ENCODE measurements around the gene ZNF121. TPM values are rescaled to one million over a fixed set of nuclear protein-coding genes. Genes with fewer than 3 reads are reported as not detected.
"Not testable (repeated sequence)": the region's sequence is repeated elsewhere in the genome, so short reads cannot be mapped to it uniquely, and the experiment has no call there.

ZNF121 gene
- total RNA-seq, 2 experiments from 2014 or later = 40.5 to 44.6 TPM

DNA sequence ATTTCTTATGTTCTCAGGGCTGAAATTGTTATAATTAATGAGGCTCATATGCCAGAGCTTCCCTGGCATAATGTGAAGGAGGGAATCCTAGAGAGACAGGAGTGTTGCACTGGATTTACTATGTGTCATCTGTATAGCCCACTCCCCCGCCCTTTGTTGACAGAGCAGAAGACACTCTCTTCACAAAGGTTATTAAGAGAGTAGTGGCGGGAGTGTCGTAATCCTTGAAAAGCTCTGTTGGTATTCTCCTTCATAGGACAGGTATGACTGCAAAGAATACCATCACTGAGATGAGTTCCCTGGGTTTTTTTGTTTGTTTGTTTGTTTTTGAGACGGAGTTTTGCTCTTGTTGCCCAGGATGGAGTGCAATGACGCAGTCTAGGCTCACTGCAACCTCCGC lies 14.0 kb downstream of the ZNF121 start:
- POLR2A ChIA-PET = no interaction called here
- H3K27ac Mint-ChIP-seq = no peak overlapping the region
- H3K4me3 Mint-ChIP-seq = no peak overlapping the region
- no peaks in the 10 kb centered on the region for H3K27me3 Mint-ChIP-seq
- peaks cover 96% of the 10 kb centered on the region for H3K36me3 Mint-ChIP-seq (ENCODE audit: low read depth)
- no peaks in the 10 kb centered on the region for H3K4me1 Mint-ChIP-seq
- no peak for DNase-seq
- CTCF ChIA-PET = no interaction called here
- H3K9me3 Mint-ChIP-seq = peaks cover 70% of the 10 kb centered on the region

DNA sequence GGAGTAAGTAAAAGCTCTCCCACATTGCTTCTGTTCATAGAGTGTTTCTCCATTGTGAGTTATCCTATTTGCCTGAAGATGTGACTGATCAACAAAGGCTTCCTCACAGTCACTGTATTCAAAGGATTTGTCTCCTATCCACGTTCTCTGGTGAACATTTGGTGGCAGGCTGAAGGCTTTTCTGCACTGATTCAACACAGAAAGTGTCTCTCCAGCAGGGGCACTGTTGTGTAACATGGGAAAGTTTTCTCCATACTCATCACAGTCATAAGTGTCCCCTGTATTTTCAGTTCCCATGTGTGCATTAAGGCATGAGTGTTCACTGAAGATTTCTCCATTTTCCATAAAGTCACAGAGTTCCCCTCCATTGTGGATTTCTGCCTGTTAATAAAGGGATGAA lies 17.6 kb downstream of the ZNF121 start:
- H3K4me3 Mint-ChIP-seq = no peak overlapping the region
- CTCF ChIA-PET = interaction anchor here (0.5 kb wide), 1 partner anchor 227 kb away, joined by 4 read pairs; no protein-coding TSS in a partner anchor
- POLR2A ChIA-PET = no interaction called here
- H3K9me3 Mint-ChIP-seq = peaks cover 72% of the 10 kb centered on the region
- no peak overlapping the region for H3K27ac Mint-ChIP-seq
- peaks cover 94% of the 10 kb centered on the region for H3K36me3 Mint-ChIP-seq (ENCODE audit: low read depth)
- H3K27me3 Mint-ChIP-seq = no peaks in the 10 kb centered on the region
- no peak for DNase-seq
- no peaks in the 10 kb centered on the region for H3K4me1 Mint-ChIP-seq

DNA sequence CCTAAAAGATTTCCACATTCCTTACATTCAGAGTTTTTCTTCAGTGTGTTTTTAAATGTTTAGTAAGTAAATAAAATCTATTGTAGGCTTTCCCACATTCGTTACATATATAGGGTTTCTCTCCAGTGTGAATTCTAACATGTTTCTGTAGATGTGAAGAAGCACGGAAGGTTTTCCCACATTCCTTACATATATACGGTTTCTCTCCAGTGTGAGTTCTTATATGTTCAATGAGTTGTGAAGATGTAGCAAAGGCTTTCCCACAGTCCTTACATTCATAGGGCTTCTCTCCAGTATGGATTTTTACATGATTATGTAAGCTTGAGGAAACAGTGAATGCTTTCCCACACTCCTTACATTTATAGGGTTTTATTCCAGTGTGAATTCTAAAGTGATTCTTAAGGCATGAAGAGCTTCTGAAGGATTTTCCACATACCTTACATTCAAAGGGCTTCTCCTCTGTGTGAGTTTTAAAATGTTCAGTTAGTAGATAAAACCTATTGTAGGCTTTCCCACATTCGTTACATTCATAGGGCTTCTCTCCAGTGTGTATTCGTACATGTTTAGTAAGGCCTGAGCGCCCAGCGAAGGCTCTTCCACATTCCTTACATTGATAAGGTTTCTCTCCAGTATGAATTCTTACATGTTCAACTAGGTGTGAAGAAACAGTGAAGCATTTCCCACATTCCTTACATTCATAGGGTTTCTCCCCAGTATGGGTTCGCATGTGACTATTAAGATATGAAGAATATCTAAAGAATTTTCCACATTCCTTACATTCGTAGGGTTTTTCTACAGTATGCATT lies 18.2 kb downstream of the ZNF121 start:
- Mint-ChIP-seq H3K9me3 (peaks cover 71% of the 10 kb centered on the region), H3K4me1 (no peaks in the 10 kb centered on the region), H3K36me3 (ENCODE audit: low read depth) (peaks cover 92% of the 10 kb centered on the region), H3K4me3 (no peak overlapping the region), H3K27ac (no peak overlapping the region), H3K27me3 (no peaks in the 10 kb centered on the region)
- POLR2A ChIA-PET = no interaction called here
- DNase-seq = no peak
- CTCF ChIA-PET = no interaction called here

DNA sequence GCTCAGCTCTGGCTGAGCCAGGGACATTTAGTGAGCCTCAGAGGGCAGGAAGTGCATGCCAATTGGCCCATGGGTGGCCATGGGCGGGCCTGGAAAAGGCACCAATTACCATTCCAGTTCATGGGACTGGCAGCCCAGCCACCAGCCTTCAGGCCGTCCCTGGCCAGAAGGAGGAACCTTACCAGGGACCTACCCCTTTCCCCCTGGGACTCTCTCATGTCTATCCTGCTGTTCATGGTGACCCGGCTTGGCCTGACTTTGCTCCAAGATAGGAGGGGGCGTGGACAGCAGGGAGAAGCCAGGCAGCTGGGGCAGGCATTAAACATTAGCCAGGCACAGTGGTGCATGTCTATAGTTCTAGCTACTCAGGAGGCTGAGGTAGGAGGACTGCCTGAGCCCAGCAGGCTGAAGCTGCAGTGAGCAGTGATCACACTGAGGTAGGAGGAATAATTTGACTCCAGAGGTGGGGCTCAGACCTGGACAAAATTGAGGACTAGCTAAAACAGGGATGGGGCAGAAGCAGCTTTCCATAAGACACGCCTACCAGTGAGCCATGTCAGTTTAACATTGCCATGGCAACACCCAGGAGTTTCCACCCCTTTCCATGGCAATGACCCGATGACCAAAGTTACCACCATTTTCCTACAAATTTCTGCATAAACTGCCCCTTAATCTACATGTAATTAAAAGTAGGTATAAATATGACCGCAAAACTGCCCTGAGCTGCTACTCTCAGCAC lies 31.6 kb downstream of the ZNF121 start:
- Mint-ChIP-seq H3K4me3 (no peak overlapping the region), H3K36me3 (ENCODE audit: low read depth) (peaks cover 19% of the 10 kb centered on the region), H3K9me3 (peaks cover 37% of the 10 kb centered on the region), H3K27me3 (no peaks in the 10 kb centered on the region), H3K4me1 (no peaks in the 10 kb centered on the region), H3K27ac (no peak overlapping the region)
- ChIA-PET CTCF (interaction anchor here (0.6 kb wide), 1 partner anchor 26 kb away, joined by 3 read pairs; no protein-coding TSS in a partner anchor), POLR2A (no interaction called here)
- DNase-seq = no peak

DNA sequence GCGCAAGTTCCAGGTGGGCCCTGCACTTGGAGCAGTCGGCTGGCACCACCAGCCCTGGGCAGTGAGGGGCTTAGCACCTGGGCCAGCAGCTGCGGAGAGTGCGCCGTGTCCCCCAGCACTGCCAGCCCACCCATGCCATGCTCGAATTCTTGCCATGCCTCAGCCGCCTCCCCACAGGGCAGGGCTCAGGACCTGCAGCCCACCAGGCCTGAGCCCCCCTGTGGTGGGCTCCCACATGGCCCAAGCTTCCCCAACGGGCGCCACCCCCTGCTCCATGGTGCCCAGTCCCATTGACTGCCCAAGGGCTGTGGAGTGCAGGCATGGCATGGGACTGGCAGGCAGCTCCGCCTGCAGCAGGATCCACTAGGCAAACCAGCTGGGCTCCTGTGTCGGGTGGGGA lies 36.4 kb downstream of the ZNF121 start:
- POLR2A ChIA-PET = no interaction called here
- no peaks in the 10 kb centered on the region for H3K4me1 Mint-ChIP-seq
- CTCF ChIA-PET = no interaction called here
- peaks cover 9% of the 10 kb centered on the region for H3K36me3 Mint-ChIP-seq (ENCODE audit: low read depth)
- no peak for DNase-seq
- H3K27ac Mint-ChIP-seq = no peak overlapping the region
- H3K4me3 Mint-ChIP-seq = no peak overlapping the region
- no peaks in the 10 kb centered on the region for H3K27me3 Mint-ChIP-seq
- H3K9me3 Mint-ChIP-seq = peaks cover 25% of the 10 kb centered on the region

DNA sequence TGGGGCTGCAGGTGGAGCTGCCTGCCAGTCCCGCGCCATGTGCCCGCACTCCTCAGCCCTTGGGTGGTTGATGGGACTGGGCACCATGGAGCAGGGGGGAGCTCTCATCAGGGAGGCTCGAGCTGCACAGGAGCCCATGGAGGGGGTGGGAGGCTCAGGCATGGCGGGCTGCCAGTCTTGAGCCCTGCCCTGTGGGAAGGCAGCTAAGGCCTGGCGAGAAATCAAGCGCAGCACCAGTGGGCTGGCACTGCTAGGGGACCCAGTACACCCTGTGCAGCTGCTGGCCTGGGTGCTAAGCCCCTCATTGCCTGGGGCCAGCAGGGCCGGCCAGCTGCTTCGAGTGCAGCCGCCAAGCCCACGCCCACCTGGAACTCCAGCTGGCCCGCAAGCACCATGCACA lies 43.0 kb downstream of the ZNF121 start:
- POLR2A ChIA-PET, H3K27ac Mint-ChIP-seq, CTCF ChIA-PET, H3K4me3 Mint-ChIP-seq, DNase-seq, H3K27me3 Mint-ChIP-seq: not testable (repeated sequence)
- H3K36me3 Mint-ChIP-seq (ENCODE audit: low read depth) = peaks cover 28% of the 10 kb centered on the region
- peaks cover 24% of the 10 kb centered on the region for H3K9me3 Mint-ChIP-seq
- peaks cover 21% of the 10 kb centered on the region for H3K4me1 Mint-ChIP-seq

DNA sequence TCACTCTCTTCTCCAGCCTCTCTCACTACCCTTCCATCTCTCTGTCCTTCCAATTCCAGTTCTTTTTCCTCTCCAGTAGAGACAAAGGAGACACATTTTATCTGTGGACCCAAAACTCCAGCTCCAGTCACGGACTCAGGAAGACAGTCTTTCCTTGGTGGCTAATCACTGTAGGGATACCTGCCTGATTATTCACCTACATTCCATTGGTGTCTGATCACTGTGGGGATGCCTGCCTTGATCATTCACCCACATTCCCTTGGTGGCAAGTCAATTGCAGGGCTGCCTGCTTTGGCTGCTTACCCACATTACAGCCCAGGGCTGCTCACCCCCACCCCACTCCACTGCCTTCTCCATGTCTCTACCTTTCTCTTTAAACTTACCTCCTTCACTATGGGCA lies 44.4 kb downstream of the ZNF121 start:
- DNase-seq, CTCF ChIA-PET, H3K27me3 Mint-ChIP-seq, POLR2A ChIA-PET: not testable (repeated sequence)
- peak overlapping the region; percentile 35 for H3K4me3 Mint-ChIP-seq
- H3K36me3 Mint-ChIP-seq (ENCODE audit: low read depth) = peaks cover 42% of the 10 kb centered on the region
- peaks cover 25% of the 10 kb centered on the region for H3K4me1 Mint-ChIP-seq
- peaks cover 27% of the 10 kb centered on the region for H3K9me3 Mint-ChIP-seq
- peak overlapping the region; percentile 59 for H3K27ac Mint-ChIP-seq

DNA sequence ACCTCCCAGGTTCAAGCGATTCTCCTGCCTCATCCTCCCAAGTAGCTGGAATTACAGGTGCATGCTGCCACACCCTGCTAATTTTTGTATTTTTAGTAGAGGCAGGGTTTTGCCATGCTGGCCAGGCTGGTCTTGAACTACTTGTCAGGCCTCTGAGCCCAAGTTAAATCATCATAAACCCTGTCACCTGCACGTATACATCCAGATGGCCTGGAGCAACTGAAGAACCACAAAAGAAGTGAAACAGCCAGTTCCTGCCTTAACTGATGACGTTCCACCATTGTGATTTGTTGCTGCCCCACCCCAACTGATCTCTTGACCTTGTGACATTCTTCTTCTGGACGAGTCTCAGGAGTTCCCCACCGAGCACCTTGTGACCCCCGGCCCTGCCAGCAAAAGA lies 45.1 kb downstream of the ZNF121 start:
- DNase-seq, H3K27me3 Mint-ChIP-seq, POLR2A ChIA-PET: not testable (repeated sequence)
- H3K36me3 Mint-ChIP-seq (ENCODE audit: low read depth) = peaks cover 49% of the 10 kb centered on the region
- CTCF ChIA-PET = interaction anchor here (1.0 kb wide), 1 partner anchor 45 kb away, joined by 3 read pairs; the partner anchor contains the start of gene ZNF121
- peak overlapping the region; percentile 59 for H3K27ac Mint-ChIP-seq
- H3K9me3 Mint-ChIP-seq = peaks cover 29% of the 10 kb centered on the region
- peaks cover 25% of the 10 kb centered on the region for H3K4me1 Mint-ChIP-seq
- H3K4me3 Mint-ChIP-seq = peak overlapping the region; percentile 97

DNA sequence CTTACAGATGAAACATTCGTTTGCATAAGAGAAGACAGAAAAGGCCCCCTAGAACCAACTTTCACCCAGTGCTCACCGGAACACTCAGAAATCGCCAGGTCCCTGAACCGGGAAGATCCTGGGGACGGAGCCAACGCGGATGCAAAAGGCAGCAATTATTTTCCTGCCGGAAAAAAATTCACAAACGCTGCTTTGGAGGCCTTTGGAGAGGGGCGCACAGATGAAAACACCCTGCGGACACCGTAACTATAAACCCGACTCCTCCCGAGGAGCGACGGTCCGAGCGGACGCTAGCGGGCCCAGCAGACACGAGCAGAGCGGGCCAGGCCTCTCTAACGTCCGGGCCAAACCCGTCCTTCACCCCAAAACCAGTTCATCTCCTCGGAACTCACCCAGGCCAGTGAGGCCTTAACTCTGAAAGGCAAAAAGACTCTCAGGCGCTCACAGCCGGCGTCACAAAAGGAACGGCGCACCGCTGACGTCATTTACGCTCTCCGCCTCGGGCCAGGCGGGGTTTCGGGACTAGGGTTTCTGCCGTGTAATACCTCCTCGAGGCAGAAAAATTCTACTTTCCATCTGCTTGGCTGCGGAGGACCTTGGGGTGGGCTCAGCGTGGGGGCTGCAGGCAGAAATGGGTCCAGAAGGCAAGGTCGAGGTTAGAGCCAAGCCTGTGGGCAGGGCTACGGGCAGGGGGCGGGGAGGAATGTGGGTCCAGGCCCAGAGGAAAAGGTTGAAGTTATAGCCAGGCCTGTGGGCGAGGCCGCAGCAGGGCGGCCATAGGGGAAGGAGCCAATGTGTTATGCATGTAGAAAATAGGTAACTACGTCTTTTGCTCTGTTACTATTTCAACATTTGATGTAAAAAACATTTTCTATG lies 45.9 kb downstream of the ZNF121 start, which contains the start of gene ZNF426:
ZNF426 (minus strand) TSS at position 463 of the 876 bp plus-strand sequence. CDS start 2,413 bp downstream, outside the sequence.
- peak; percentile 90 for DNase-seq
- Mint-ChIP-seq H3K27ac (peak within 1 kb of the TSS; percentile 95), H3K4me3 (peak within 1 kb of the TSS; percentile 97), H3K4me1 (peaks cover 25% of the 10 kb centered on the region), H3K27me3 (no peaks in the 10 kb centered on the region), H3K36me3 (ENCODE audit: low read depth) (peaks cover 57% of the 10 kb centered on the region), H3K9me3 (peaks cover 36% of the 10 kb centered on the region)
- ChIA-PET CTCF (interaction anchor here (1.0 kb wide), 1 partner anchor 46 kb away, joined by 3 read pairs; the partner anchor contains the start of gene ZNF121), POLR2A (interaction anchor here (1.0 kb wide), 1 partner anchor 103 kb away, joined by 3 read pairs; the partner anchor contains the start of gene ZNF266)

DNA sequence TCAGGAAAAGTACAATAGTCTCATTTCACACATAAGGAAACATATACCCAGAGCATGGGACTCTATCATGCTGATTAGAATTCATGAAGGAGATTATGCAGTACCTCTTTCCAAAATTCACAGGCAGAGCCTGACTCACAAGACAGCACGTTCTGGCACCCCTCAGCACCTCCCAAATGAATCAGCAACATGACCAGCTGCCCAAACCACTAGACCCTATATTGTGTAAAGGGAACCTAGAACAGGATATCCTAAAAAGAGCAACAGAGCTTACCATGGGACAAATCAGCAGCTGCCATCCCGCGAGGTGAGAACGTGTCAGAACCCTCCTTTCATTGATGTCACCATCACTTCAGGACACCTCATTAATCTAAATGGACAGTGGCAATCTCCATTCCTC lies 48.4 kb downstream of the ZNF121 start:
- H3K9me3 Mint-ChIP-seq = peaks cover 46% of the 10 kb centered on the region
- POLR2A ChIA-PET = no interaction called here

DNA sequence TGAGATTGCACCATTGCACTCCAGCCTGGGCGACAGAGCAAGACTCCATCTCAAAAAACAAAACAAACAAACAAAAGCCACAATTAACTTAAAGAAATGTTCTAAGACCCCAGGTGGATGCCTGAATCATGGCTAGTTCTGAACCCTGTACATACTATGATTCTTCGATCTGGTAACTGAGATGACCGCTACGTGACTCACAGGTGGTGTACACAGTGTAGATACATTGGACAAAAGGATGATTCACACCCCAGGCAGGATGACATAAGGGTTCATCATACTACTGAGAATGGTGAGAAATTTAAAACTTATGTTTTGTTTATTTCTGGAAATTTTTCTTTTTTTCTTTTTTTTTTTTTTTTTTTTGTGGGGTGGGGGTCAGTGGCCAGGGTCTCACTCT lies 52.4 kb downstream of the ZNF121 start:
- ChIA-PET POLR2A (no interaction called here), CTCF (no interaction called here)
- H3K9me3 Mint-ChIP-seq = peaks cover 58% of the 10 kb centered on the region
- peaks cover 91% of the 10 kb centered on the region for H3K36me3 Mint-ChIP-seq (ENCODE audit: low read depth)
- no peak for DNase-seq
- H3K27me3 Mint-ChIP-seq = no peaks in the 10 kb centered on the region
- H3K27ac Mint-ChIP-seq = no peak overlapping the region
- no peak overlapping the region for H3K4me3 Mint-ChIP-seq
- peaks cover 4% of the 10 kb centered on the region for H3K4me1 Mint-ChIP-seq

More for the DNA sequence above, 48.4 kb downstream of the ZNF121 start:
- H3K27ac Mint-ChIP-seq = no peak overlapping the region
- H3K36me3 Mint-ChIP-seq (ENCODE audit: low read depth) = peaks cover 82% of the 10 kb centered on the region
- H3K4me3 Mint-ChIP-seq = no peak overlapping the region
- no peaks in the 10 kb centered on the region for H3K27me3 Mint-ChIP-seq
- no peak for DNase-seq
- peaks cover 25% of the 10 kb centered on the region for H3K4me1 Mint-ChIP-seq
- CTCF ChIA-PET = no interaction called here

DNA sequence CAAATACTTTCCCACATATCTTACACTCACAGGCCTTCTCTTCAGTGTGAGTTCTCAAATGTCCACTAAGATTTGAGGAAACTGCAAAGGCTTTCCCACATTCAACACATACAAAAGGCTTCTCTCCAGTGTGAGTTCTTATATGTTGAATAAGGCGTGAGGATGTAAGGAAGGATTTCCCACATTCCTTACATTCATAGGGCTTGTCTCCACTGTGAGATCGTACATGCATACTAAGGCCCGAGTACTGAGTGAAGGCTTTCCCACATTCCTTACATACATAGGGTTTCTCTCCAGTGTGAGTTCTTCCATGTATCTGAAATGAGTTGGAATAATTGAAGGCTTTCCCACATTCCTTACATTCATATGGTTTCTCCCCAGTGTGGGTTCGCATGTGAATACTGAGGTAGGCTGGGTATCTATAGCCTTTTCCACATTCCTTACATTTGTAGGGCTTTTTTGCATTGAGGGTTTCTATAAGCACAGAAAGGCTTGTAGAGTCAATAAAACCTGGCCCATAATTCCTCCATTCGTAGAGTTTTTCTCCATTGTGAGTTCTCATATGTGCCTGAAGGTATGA lies 55.5 kb downstream of the ZNF121 start:
- H3K27ac Mint-ChIP-seq = no peak overlapping the region
- ChIA-PET CTCF (no interaction called here), POLR2A (no interaction called here)
- peaks cover 70% of the 10 kb centered on the region for H3K9me3 Mint-ChIP-seq
- no peaks in the 10 kb centered on the region for H3K27me3 Mint-ChIP-seq
- H3K4me3 Mint-ChIP-seq = no peak overlapping the region
- peaks cover 81% of the 10 kb centered on the region for H3K36me3 Mint-ChIP-seq (ENCODE audit: low read depth)
- DNase-seq = no peak
- no peaks in the 10 kb centered on the region for H3K4me1 Mint-ChIP-seq
